GM12874 (cell line): ENCODE results near the gene CNTNAP1.

Experiments
- CTCF ChIP-seq: IDR thresholded peaks from 2 replicates; pipeline ENCODE4 v1.5.1; 2011; ENCODE audit warnings: low read depth, mild to moderate bottlenecking, control low read depth, low read length, moderate library complexity; ENCODE audit not compliant: insufficient read depth

The CNTNAP1 gene

DNA sequence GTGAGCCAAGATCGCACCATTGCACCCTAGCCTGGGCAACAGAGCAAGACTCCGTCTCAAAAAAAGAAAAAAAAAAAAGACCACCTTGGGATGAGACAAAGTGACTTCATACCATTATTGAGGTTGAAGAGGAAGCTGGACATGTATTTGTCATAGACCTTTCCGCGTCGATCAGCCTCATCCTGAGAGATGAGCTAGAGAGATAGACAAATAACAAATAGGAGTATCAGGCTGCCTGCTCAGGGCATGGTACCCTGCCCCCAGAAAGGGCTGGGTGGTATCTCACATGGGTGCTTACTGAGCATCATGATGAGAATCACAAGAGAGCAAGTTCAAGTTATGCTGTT lies 22.1 kb downstream of the CNTNAP1 start:
- no peak for TF ChIP-seq CTCF

DNA sequence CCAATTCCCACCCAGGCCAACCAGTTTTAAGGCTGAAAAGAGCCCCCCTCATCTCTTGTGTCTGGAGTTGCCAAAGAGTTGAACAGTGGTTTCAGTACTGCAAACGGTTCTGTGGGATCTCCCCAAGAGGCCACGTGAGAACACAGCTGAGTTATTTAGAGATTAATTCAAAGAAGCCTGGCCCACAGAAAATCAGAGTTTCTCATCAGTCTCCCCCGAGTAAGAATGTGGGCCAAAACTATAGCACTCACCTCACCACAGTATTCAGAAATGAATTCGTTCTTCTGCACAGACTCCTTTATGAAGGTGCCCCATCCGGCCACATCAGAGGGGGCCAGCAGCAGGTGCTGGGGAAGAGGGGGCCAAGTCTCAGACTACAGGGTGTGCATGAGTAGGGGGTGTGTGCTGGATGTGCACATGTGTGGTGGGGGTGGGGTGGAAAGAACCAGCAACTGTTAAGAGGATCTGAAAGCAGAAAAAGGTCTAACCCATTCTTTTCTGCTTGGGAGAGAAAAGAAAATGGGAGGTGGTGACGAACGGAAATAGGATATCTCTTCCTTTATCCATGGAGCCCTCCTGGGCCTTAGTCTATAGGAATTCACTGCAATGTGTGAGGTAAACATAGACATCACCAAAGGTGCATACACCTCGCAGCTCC lies 22.6 kb downstream of the CNTNAP1 start:
- no peak for TF ChIP-seq CTCF

- no peak for TF ChIP-seq CTCF
Measured at GRCh38 chr17:42706732-42707131, 24.4 kb downstream of the CNTNAP1 start.

DNA sequence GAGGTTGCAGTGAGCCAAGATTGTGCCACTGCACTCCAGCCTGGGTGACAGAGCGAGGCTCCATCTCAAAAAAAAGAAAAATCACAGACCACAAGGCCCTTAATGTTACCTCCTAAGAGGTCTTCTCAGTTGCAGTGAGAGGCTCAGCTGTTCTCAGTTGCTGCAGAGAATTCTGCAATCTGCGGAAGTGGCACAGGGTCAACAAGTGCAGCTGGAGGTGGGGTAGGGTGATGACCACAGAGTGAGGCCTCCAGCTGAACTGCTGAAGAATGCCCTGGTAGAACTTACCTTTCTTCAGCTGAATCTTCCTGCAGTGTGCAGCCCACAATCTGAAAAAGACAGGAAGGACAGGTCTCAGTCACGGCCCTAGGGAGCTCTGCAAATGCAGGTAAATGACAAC lies 26.3 kb downstream of the CNTNAP1 start:
- TF ChIP-seq CTCF: no peak

- no peak for TF ChIP-seq CTCF
Measured at GRCh38 chr17:42709561-42709960, 27.2 kb downstream of the CNTNAP1 start.

DNA sequence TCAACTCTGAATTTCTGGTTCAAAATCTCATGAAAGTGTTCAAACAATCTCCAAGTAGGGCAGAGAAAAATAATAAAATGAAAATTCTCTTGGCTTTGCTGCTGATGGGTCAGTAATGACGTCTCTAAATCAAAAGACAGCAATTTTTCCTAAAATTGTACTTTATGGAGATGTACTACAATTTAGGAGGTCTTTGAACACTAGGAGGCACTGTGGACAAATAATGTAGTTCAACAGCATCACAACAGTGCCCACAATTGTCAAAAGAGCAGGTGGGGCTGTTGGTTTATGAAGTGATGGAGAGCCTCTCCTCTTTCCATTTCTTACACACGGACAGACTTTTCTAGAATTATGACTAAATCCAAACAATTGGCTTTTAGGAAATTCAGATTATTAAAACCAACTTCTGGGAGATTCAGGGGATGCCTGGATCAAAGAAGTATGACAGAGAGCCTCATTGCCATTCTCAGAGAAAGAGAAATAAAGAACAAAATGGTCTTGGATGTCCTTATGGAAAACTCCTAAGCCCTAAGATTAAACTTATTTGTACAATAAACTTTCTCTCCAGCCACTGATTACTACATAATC lies 38.8 kb downstream of the CNTNAP1 start:
- TF ChIP-seq CTCF: peak; percentile 51

- no peak for TF ChIP-seq CTCF
Measured at GRCh38 chr17:42723636-42724035, 41.3 kb downstream of the CNTNAP1 start.
